Ovary (tissue), 9 donors: ENCODE results near the gene MICALL2. TPM values are rescaled to one million over a fixed set of nuclear protein-coding genes. Genes with fewer than 3 reads are reported as not detected.

Experiments used
- DNase-seq, 5 donors: peaks; one replicate each; pipeline ENCODE4 v3.0.0-alpha.2; 2019 to 2020
- H3K27ac ChIP-seq, 2 donors: fragments of 200-600 bp; one replicate each; pipeline versions ENCODE4 v1.5.1 to v1.8.0; 2019 to 2022
- H3K27me3 ChIP-seq: fragments of 200-600 bp; one replicate; pipeline ENCODE4 v1.8.0; 2022
- H3K36me3 ChIP-seq: fragments of 200-600 bp; sonication (generic); one replicate; pipeline ENCODE4 v1.5.1; 2019
- H3K4me1 ChIP-seq: one replicate; pipeline ENCODE4 v1.8.1; 2013; ENCODE audit warnings: mild to moderate bottlenecking, moderate library complexity; ENCODE audit not compliant: insufficient read depth
- H3K4me3 ChIP-seq: fragments of 200-600 bp; sonication (generic); one replicate; pipeline ENCODE4 v1.5.1; 2017
- H3K9me3 ChIP-seq, 2 donors: fragments of 200-600 bp in 1 of 2; sonication (generic) in 1 of 2; one replicate each; pipeline versions ENCODE4 v1.5.1 to v1.8.1; 2013 to 2019; ENCODE audit warnings: mild to moderate bottlenecking in 1 of 2, moderate library complexity in 1 of 2
- CTCF ChIP-seq, 3 donors: fragments of 450-650 bp in 2 of 3; fragments of 200-600 bp in 1 of 3; IDR thresholded peaks; one replicate each; pipeline versions ENCODE4 v1.5.1 to v1.8.0; 2016 to 2022; ENCODE audit warnings: antibody characterized with exemption in 3 of 3, mild to moderate bottlenecking in 1 of 3
- EP300 ChIP-seq: sonication (generic); formaldehyde crosslinking; IDR thresholded peaks from one replicate; pipeline ENCODE4 v1.6.1; 2017; ENCODE audit warnings: antibody characterized with exemption
- POLR2A ChIP-seq: fragments of 450-650 bp; IDR thresholded peaks from one replicate; pipeline ENCODE4 v1.6.1; 2017; ENCODE audit warnings: antibody characterized with exemption, mild to moderate bottlenecking, moderate library complexity
- WGBS, 3 donors: extraction: QIAGEN DNeasy Blood & Tissue Kit in 1 of 3; methylation state at CpG; one replicate each; pipeline versions ENCODE4 v1.1.5 to v1.1.7; 2013 to 2017; 5-methylcytosine and 5-hydroxymethylcytosine counted together
- intact Hi-C, 4 donors: fragments of 100-400 bp; cut with DNase I; formaldehyde crosslinking; loops; one replicate each; pipeline versions ENCODE4 v1.11.0 to v1.15.1; 2022 to 2023
- polyA plus RNA-seq, 2 donors: library from polyadenylated mRNA; stranded (reverse); fragments of 200-250 nt in 1 of 2; fragments of 350-450 nt in 1 of 2; fragmentation: Illumina TruSeq in 1 of 2; extraction: RNeasy Lipid Tissue Mini Kit (QIAGEN cat#74804) in 1 of 2; gene quantifications; one replicate each; pipeline ENCODE4 v1.2.3, GENCODE V29; 2013 to 2014
- total RNA-seq, 7 donors: library from RNA; depleted of rRNA in 2 of 7; stranded (reverse); fragments of >200 nt in 2 of 7; fragmentation: NEBNext Ultra II Directional in 3 of 7; extraction: Animal tissue kit (Norgen Biotek cat#: 25700) in 3 of 7; gene quantifications; one replicate each; pipeline versions ENCODE4 v1.1.0 to v1.2.4, GENCODE V29; 2016 to 2023
- donor health status: DM: no; HTN: no; CAD: no; lungs with moderate emphysema.
- donor health status: DM: no; HTN: no; CAD: no.
- donor health status: Bipolar disorder and iron deficiency.
- donor health status: DM: yes; HTN: yes; CAD: no.
- donor health status: DM: no; HTN: no; CAD: no.
- donor health status: DM: yes; HTN: yes; CAD: no.

Gene MICALL2
- total and polyA plus RNA-seq, 9 donors, result 0.95 to 13.4 (median 6.5) TPM

- H3K36me3 ChIP-seq, result no peaks in the 10 kb centered on the region
- H3K9me3 ChIP-seq, result peaks cover 0 to 21% of the 10 kb centered on the region in 2 donors
- WGBS, 3 donors, result 84 to 95% (median 90%) methylated on average over 4 of the region's 4 CpGs
- DNase-seq, result no peak
- H3K4me3 ChIP-seq, result no peak overlapping the region
- no peaks in the 10 kb centered on the region for H3K27me3 ChIP-seq
- H3K27ac ChIP-seq, result no peak overlapping the region
- intact Hi-C loops, result no loop called here
- H3K4me1 ChIP-seq, result no peaks in the 10 kb centered on the region
- TF ChIP-seq POLR2A (no peak), EP300 (no peak), CTCF (IDR thresholded peaks at IDR 0.05) (no peak)
Observed at GRCh38 chr7:1392556-1392955, 66.7 kb downstream of the MICALL2 start.

- 79 to 85% (median 80%) methylated on average over 4 of the region's 4 CpGs for WGBS, 3 donors
- no peaks in the 10 kb centered on the region for H3K36me3 ChIP-seq
- DNase-seq, result no peak
- H3K9me3 ChIP-seq, result peaks cover 0 to 21% of the 10 kb centered on the region in 2 donors
- no peaks in the 10 kb centered on the region for H3K4me1 ChIP-seq
- H3K27ac ChIP-seq, result no peak overlapping the region
- TF ChIP-seq POLR2A (no peak), CTCF (IDR thresholded peaks at IDR 0.05) (no peak), EP300 (no peak)
- intact Hi-C loops, result no loop called here
- H3K4me3 ChIP-seq, result no peak overlapping the region
- no peaks in the 10 kb centered on the region for H3K27me3 ChIP-seq
Observed at GRCh38 chr7:1391449-1391848, 67.8 kb downstream of the MICALL2 start.

GRCh38 chr7:1388703-1389335, 70.5 kb downstream of the MICALL2 start:
- TF ChIP-seq CTCF (IDR thresholded peaks at IDR 0.05), result no peak
- TF ChIP-seq EP300, result no peak
- no peak for TF ChIP-seq POLR2A
- Histone ChIP-seq H3K27ac (no peak overlapping the region), H3K9me3 (peaks cover 0 to 10% of the 10 kb centered on the region in 2 donors), H3K4me1 (no peaks in the 10 kb centered on the region), H3K4me3 (no peak overlapping the region), H3K36me3 (no peaks in the 10 kb centered on the region), H3K27me3 (no peaks in the 10 kb centered on the region)
- no peak for DNase-seq
- intact Hi-C loops, result loop anchor here in 1 of 4 donors (10.0 kb wide), 1 partner anchor 934 kb away; no protein-coding TSS in a partner anchor
- WGBS, 3 donors, result 22 to 28% (median 23%) methylated on average over 29 of the region's 29 CpGs

GRCh38 chr7:1388021-1388702, 71.1 kb downstream of the MICALL2 start:
- no peaks in the 10 kb centered on the region for H3K4me1 ChIP-seq
- H3K27ac ChIP-seq, result no peak overlapping the region
- no peaks in the 10 kb centered on the region for H3K27me3 ChIP-seq
- TF ChIP-seq CTCF (IDR thresholded peaks at IDR 0.05) (no peak), POLR2A (no peak), EP300 (no peak)
- WGBS, 3 donors, result 76 to 85% (median 78%) methylated on average over 19 of the region's 19 CpGs
- no peaks in the 10 kb centered on the region for H3K36me3 ChIP-seq
- H3K4me3 ChIP-seq, result no peak overlapping the region
- H3K9me3 ChIP-seq, result peaks cover 0 to 9% of the 10 kb centered on the region in 2 donors
- intact Hi-C loops, result loop anchor here in 1 of 4 donors (10.0 kb wide), 1 partner anchor 933 kb away; no protein-coding TSS in a partner anchor
- no peak for DNase-seq
